NCI-H2081 treated with DMSO at 0.1 percent for 48 hours (cell line): ENCODE data around the gene MUC4.
"Not testable (repeated sequence)": the region's sequence is repeated elsewhere in the genome, so short reads cannot be mapped to it uniquely, and the experiment has no call there.

Source experiments
- DNase-seq: peaks from one replicate; lab custom pipeline; 2025; lab: John Stamatoyannopoulos, UW

The MUC4 gene

DNA sequence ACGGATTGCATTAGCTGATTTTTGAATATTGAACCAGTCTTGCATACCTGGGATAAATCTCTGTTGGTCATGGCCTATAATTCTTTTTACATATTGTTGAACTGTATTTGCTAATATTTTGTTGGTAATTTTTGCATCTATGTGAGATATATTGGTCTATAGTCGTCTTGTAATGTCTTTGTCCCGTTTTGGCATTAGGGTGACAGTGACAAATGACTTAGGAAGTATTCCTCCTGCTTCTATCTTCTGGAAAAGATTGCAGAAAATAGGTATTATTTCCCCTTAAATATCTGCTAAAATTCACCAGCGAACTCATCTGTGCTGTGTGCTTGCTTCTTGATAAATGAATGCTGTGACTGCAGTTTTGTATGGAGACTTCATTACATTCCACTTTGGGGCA, 67.3 kb downstream of the MUC4 start:
- no peak for DNase-seq

DNA sequence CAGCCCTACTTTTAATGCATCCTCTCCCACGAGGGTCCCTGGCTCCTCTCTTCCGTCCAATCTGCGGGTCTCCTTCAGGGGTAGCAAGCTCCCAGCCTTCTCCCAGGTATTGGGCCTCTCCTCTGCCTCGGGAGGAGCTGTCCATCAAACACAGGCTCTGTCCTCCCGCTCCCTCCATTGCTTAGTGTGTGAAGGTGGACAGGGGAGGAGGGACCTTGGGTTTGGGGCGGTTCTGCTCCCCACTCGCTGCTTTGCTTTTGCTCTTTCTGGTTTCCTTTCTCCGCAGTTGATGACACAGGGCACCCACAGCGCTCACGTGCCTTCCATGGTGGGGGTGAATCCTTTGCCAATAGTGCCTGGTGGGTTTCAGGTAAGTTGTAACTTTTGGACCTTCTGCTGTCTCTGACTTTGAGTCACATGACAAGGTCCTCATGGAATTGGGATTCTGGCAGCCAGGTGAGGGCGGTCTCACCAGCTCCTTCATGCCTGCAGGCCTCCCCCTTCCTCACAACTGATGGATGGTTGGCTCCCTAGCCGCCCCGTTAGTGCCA, 72.1 kb downstream of the MUC4 start:
- DNase-seq = no peak

DNA sequence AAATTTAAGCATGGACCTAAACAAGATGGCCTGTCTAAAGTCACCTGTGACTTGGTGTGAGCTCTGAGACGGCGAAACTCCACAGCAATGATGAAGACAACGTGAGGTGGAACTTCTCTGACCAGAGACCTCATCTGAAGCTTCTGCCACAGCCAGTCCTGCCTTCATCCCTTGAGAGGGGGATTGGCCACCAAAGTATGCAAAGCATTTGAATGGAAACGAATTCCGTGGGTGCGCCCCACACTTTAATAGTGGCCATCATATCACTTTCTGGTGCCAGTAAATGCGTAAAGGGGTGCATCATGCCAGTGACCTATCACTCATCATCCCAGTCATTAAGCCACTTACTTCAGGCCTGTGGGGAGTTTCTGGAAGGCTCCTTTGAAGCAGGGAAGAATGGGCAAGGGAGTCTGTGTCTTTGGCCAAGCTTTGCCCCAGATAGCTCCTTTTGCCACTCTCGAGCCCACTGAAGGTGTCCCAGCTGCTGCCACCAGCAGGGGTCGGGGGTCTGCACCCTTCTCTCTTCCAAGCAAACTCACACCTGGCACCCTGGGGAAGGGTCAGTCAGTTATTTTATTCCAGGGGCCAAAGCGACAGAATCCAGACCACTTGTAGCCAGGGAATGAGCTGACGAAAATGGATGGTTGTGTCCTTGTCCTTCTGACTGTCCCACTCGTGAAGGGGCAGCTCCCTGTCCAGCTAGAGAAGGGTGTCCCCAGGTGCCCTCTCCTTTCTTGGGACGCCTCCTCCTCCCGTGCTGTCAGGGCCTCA, 73.3 kb downstream of the MUC4 start:
- DNase-seq = no peak

DNA sequence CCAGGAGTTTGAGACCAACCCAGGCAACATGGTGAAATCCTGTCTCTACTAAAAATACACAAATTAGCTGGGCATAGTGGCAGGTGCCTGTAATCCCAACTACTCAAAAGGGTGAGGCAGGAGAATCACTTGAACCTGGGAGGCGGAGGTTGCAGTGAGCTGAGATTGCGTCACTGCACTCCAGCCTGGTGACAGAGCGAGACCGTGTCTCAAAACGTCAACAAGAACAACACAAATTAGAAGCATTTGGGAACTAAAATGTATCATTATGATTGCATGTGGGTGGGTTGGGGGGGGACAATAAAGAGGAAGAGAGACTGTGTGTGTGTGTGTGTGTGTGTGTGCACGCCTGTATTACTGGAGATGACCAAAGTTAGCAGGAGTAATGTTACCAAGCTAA, 73.9 kb downstream of the MUC4 start:
- DNase-seq = not testable (repeated sequence)

DNA sequence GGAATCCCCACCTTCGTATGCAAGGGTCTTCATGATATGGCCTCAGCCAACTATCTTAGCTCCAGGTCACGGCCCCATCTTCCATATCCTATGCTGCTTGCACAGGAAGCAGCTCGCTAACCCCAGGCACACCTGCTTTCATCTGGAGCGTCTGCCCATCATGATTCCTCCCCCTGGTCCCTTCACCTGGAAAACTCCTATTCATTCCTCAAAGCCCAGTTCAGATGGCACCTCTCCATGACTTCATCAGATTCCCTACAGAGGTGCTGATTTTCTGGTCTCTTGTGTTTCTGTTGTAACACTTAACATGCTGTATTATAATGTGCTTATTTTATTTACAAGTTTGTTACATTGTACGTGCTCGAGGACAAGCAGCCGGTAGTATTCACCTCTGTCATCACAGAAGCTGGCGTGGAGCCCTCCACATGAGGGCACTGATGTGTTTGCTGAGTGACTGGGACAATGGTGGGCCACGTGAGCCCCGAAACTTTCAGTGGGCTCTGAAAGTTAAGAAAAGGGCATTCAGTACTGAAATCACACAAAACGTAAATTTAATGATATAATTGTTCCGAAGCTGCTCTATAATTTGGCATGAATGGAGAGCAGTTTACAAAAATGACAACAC, 74.8 kb downstream of the MUC4 start:
- no peak for DNase-seq

DNA sequence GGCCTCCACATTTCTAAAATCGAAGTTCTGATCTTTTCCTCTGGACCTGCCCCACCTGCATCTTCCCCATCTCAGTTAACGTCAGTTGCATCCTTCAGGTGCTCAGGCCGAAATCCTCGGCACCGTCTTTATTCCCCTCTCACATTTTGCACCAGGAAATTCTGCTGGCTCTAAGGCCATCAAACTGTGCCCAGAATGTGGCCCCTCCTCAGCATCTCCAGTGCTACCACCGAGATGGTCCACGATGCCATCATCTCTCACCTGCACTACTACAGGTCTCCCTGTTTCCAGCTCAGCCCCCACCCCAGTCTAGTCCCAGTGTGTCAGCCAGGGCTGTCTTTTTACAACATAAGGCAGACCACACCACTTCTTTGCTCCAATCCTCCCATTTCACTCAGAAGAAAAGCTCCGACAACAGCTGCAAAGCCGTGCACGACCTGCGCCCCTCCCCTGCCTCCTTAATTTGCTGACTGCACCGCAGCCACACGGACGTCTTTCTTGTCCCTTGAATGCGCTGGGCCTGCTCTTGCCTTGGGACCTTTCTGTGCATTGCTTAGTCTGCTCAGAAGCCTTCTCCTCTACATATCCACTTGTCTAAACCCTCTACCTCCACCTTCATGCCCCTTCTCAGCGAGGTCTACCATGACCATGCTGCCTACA, 76.6 kb downstream of the MUC4 start:
- DNase-seq = no peak

DNA sequence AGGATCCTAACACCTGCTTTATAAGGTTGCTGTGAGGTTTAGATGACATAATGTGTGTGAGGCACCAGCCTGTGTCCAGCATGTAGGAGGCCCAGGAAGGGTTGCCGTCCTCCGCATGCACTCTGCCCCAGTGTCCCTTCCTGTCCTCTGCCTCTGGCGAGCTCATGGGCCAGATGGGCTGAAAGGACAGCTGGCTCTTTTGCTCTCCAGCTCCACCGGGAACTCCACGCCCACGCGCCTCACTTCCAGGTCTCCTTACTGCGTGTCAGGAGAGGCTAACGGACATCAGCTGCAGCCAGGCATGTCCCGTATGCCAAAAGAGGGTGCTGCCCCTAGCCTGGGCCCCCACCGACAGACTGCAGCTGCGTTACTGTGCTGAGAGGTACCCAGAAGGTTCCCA, 78.8 kb downstream of the MUC4 start:
- DNase-seq = no peak

DNA sequence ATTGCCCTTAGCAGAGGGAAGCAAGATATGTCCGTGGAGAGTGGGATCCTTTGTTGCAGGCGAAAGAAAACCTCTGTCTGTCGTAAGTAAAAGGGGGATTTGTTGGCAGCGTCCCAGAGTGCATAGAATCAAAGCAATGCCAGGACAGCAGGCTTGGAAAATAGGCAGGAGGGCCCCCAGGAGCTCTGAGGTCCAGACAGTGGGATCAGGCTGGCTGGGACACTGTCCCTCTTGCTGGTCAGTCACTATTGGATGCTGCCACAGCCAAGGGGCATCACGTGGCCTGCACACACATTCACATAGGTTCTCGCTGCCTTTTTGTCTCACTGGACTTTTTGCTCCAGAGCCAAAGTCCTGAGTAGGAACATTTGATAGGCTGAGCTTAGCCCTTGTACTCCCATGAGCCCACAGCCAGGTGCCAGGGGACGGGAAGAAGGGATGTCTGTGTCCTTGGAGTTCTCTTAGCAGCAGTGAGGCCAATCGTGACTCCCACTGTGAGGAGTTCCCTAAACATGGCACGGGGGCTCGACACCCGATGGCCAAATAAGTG, 80.3 kb downstream of the MUC4 start:
- DNase-seq = no peak

DNA sequence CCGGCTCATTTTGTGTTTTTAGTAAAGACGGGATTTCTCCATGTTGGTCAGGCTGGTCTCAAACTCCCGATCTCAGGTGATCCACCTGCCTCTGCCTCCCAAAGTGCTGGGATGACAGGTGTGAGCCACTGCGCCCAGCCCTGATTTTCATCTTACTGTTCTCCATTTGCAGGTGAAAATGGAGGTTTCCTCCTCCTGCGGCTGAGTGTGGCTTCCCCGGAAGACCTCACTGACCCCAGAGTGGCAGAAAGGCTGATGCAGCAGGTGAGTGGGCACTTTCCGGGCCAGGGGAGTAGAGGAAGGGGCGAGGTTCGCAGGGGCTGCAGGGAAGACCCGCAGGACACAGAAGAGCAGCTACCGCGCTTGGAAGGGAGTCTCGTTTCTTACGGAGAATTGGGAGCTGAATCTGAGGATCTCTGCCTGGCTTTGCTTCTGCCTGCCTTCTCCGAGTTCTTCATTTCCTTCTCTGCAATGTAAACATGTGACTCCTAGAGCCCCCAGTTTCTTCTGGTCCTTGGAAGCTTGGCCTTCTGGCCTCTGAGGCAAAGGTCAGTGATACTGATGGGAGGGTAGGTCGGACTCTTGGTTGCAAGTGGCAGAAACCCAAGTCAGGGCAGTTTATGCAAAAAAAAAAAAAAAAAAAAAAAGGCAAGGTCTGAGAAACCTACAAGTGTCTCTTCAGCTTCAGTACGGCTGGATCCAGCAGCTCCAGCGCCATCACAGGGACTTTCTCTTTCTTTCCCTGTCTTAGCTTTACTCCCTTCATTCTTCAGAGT, 82.1 kb downstream of the MUC4 start:
- DNase-seq = no peak

DNA sequence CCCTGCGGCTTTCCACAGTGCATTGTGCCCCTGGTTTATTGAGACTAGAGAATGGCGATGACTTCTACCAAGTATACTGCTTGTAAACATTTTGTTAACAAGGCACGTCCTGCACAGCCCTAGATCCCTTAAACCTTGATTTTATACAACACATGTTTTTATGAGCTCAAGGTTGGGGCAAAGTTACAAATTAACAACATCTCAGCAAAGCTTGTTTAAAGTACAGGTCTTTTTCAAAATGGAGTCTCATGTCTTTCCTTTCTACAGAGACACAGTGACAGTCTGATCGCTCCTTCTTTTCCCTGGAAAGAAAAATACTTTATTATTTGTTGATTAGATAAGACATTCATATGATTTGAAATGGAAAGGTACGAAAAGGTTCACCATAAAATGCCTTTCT, 82.9 kb downstream of the MUC4 start:
- DNase-seq = not testable (repeated sequence)

DNA sequence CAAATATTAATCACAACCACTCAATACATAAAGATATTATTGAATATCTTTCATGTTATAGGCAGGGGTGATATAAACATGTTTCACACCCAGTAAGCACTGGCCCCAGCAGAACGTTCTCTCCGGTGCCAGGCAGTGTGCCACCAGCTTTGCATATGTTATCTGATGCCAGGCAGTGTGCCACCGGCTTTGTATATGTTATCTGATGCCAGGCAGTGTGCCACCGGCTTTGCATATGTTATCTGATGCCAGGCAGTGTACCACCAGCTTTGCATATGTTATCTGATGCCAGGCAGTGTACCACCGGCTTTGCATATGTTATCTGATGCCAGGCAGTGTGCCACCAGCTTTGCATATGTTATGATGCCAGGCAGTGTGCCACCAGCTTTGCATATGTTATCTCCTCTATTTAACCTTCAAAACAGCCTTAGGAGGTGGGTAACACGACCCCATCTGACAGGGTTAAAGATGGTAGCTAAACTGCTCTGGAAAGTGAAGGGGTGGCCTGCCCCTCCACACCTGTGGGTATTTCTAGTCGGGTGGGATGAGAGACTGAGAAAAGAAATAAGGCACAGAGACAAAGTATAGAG, 84.0 kb downstream of the MUC4 start:
- no peak for DNase-seq

DNA sequence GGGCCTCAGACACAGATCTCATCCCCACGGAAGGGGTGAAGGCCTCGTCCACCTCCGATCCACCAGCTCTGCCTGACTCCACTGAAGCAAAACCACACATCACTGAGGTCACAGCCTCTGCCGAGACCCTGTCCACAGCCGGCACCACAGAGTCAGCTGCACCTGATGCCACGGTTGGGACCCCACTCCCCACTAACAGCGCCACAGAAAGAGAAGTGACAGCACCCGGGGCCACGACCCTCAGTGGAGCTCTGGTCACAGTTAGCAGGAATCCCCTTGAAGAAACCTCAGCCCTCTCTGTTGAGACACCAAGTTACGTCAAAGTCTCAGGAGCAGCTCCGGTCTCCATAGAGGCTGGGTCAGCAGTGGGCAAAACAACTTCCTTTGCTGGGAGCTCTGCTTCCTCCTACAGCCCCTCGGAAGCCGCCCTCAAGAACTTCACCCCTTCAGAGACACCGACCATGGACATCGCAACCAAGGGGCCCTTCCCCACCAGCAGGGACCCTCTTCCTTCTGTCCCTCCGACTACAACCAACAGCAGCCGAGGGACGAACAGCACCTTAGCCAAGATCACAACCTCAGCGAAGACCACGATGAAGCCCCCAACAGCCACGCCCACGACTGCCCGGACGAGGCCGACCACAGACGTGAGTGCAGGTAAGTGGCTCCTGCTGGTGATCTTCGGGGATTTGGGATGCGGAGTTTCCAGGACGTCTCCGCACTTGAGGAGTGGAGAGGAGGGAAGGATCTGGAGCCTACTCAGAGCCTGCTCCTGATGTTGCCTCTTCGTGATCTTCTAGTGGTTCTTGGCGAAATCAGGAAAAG, 85.6 kb downstream of the MUC4 start:
- DNase-seq = not testable (repeated sequence)

DNA sequence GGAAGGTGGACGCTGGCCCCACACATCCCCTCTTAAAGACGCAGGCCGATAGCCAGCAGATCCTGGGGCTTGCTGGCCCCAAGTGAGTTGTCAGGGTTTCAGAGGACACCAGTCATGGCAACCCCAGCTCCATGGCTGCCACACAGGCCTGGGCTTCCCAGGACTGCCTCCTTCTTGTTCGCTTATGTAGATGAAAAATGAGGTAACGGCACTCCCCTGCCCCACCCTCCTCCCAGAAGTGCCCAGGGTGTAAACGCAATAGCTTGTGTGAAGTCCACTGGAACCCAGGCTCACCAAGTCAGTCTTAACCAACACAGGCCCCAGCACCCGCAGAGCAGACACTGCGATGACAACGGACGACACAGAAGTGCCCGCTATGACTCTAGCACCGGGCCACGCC, 87.4 kb downstream of the MUC4 start:
- not testable (repeated sequence) for DNase-seq

DNA sequence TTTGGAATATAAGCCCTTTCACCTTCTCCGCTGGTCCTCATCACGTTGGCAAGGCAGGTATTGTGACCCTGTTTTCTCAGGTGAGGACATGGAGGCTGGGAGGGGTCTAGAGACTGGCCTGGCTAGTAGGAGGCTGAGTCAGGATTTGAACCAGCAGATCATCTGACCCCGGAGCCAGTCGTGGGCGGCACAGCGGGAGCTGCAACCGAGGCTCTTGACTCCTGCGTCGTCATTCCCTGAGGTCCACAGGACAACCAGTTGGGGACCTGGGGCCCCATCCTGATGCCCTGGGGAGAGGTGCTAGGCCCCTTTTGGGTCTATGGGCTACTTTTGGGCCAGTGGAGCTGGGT, 88.8 kb downstream of the MUC4 start:
- DNase-seq = not testable (repeated sequence)

DNA sequence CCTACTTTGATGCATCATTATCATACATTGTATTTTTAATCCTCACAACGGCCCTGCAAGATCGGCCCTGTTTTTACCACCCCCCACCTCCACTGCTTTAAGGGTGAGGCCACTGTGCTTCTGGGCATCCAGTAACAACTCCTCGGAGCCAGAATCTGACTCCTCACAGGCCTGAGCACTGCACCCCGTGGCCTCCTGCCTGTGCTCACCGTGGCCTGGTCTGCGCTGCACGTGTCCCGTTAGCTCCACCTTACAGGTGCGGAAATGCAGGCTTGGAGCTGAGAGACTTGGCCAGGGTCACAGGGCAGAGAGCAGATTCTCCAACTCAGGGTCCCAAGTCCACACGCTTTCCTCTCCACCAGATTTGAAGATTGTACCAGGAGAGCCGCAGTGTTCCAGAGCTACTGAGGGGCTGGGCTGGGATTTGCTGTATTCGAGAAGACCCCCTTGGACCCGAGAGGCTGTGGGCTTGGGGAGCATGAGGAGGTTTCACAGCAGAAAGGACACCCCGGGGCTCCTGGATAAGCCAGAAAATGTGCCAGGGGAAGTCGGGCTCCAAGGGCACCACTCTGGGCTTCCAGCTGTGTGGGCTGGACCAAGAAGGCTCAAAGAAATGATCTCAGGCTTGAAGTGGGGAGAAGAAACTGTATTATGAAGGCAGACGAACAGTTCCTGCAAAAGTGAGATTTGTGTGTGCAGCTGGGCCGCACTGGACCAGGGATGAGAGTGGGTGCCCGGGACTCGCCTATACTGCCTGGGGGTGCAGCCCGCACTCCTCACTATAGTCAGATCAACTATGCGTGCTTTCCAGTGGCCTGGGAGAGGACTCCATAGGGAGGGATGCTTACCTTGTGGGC, 89.4 kb downstream of the MUC4 start:
- not testable (repeated sequence) for DNase-seq

DNA sequence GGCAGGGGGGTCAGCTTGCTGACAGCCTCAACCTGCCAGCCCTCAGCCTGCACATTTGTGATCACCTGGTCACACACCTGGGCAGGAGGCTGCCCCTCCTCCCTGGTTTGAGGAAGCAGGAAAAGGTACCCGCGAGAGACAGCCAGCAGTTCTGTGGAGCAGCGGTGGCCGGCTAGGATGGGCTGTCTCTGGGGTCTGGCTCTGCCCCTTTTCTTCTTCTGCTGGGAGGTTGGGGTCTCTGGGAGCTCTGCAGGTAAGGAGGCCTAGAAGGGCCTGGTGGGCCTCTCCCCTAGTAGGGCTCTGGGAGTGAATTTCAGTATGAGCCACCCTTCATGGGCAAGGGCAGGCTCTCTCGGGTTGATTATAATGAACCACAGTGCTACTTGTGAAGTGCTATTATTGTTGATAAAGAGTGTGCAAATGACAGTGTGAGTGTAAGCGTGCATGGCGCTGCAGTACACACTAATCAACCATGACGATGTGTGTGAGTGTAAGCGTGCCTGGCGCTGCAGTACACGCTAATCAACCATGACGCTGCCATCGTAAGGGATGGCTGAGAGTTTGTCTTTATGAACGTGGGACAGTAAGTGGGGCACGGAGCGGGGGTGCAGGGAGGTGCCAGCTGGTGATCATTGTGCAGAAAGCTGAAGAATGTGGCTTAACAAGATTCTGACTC, 90.8 kb downstream of the MUC4 start, which contains the start of gene MUC20:
TSS of gene MUC20 (plus strand) at position 148 of the 676 bp plus-strand sequence. CDS start at position 178, 30 bp downstream.
- DNase-seq = not testable (repeated sequence)

DNA sequence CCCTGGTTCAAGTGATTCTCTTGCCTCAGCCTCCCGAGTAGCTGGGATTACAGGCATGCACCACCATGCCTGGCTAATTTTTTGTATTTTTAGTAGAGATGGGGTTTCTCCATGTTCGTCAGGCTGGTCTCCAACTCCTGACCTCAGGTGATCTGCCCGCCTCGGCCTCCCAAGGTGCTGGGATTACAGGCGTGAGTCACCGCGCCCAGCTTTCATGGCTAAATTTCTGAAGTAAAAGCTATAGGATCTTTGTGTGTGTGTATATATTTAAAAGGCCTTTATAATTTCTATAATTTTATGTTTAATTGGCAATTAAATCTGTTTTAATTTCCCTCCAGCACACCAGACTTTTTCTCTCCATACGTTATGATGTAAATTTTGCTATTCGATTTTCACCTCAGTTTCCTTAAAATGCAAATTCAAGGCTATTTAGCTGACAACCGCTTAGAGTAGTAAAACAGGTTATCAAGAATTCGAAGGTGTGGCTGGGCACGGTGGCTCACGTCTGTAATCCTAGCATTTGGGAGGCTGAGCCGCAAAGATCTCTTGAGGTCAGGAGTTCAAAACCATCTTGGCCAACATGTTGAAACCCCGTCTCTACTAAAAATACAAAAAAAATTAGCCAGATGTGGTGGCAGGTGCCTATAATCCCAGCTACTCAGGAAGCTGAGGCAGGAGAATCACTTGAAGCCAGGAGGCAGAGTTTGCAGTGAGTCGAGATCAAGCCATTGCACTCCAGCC, 92.0 kb downstream of the MUC4 start:
- not testable (repeated sequence) for DNase-seq

DNA sequence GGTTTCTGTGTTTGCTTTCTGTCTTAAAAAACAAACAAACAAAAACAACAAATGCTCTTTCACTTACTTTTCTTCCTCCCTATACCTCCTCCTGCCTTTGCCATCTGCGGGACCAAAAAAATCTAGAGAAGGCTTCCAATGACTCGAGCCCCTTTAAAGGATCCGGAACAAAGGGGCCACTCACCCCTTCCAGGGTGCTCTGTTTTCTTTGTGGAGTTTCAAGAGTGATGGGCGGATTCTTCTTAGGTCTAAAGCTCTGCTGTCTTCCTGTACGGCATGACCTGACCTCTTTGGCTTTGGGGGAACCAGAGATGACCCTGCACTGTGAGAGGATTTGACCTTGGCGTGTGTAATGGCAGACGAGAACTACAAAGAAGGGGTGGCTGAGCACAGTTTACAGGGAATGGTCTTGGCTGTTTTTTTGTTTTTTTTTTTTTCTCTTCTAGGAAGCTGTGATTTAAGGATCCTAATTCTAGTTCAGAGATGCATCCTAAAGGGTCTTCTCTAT, 93.2 kb downstream of the MUC4 start:
- DNase-seq = no peak
